Endodermal cell (in vitro differentiated cells): ENCODE results near the gene CCDC70. TPM values are rescaled to one million over a fixed set of nuclear protein-coding genes. Genes with fewer than 3 reads are reported as not detected.

Experiments used
- DNase-seq: peaks from one replicate; pipeline ENCODE4 v3.0.0-alpha.2; 2017
- H3K27ac ChIP-seq: 2 replicates; pipeline ENCODE4 v1.5.1; 2013; ENCODE audit warnings: mild to moderate bottlenecking, low read depth, low read length, moderate library complexity
- H3K27me3 ChIP-seq: 2 replicates; pipeline ENCODE4 v1.6.1; 2013; ENCODE audit warnings: mild to moderate bottlenecking, low read length, moderate library complexity; ENCODE audit not compliant: insufficient read depth, control insufficient read depth, poor library complexity, severe bottlenecking
- H3K36me3 ChIP-seq: 2 replicates; pipeline ENCODE4 v1.7.0; 2013; ENCODE audit warnings: mild to moderate bottlenecking, low read length, moderate library complexity; ENCODE audit not compliant: control insufficient read depth, insufficient read depth
- H3K4me1 ChIP-seq: one replicate; pipeline ENCODE4 v1.7.0; 2013; ENCODE audit warnings: low read length; ENCODE audit not compliant: control insufficient read depth, insufficient read depth
- H3K4me3 ChIP-seq: 2 replicates; pipeline ENCODE4 v1.5.1; 2013; ENCODE audit warnings: mild to moderate bottlenecking, low read length, moderate library complexity
- H3K9ac ChIP-seq: 2 replicates; pipeline ENCODE4 v1.6.1; 2013; ENCODE audit warnings: mild to moderate bottlenecking, low read length, moderate library complexity; ENCODE audit not compliant: poor library complexity, severe bottlenecking; ENCODE audit errors: extremely low read depth
- H3K9me3 ChIP-seq: 2 replicates; pipeline ENCODE4 v1.6.1; 2013; ENCODE audit warnings: mild to moderate bottlenecking, low read length, moderate library complexity; ENCODE audit not compliant: control insufficient read depth
- H3K27ac Mint-ChIP-seq: 2 replicates; pipeline ENCODE4 v1.8.0; 2020; ENCODE audit warnings: mixed read lengths
- H3K27me3 Mint-ChIP-seq: 2 replicates; pipeline ENCODE4 v1.8.0; 2021; ENCODE audit warnings: mild to moderate bottlenecking, mixed read lengths; ENCODE audit not compliant: insufficient read depth
- H3K36me3 Mint-ChIP-seq: 2 replicates; pipeline ENCODE4 v1.8.0; 2020; ENCODE audit warnings: low read depth, mixed read lengths
- H3K4me1 Mint-ChIP-seq: 2 replicates; pipeline ENCODE4 v1.8.0; 2020; ENCODE audit warnings: mixed read lengths
- H3K4me3 Mint-ChIP-seq: 2 replicates; pipeline ENCODE4 v1.8.0; 2020; ENCODE audit warnings: mild to moderate bottlenecking, moderate library complexity, mixed read lengths
- H3K9me3 Mint-ChIP-seq: 2 replicates; pipeline ENCODE4 v1.8.0; 2020; ENCODE audit warnings: mild to moderate bottlenecking, mixed read lengths
- CTCF ChIP-seq: fragments of 200-600 bp; sonication (generic); conservative IDR thresholded peaks from 2 replicates; pipeline ENCODE4 v1.5.0; 2021; ENCODE audit warnings: antibody characterized with exemption, mild to moderate bottlenecking
- WGBS, 2 experiments: methylation state at CpG; one replicate each; pipeline versions ENCODE4 v1.1.5 to v1.1.7; 2013; ENCODE audit warnings: missing lambda C conversion rate in 2 of 2, mixed read lengths in 1 of 2; ENCODE audit not compliant: insufficient coverage in 1 of 2, insufficient read length in 1 of 2; 5-methylcytosine and 5-hydroxymethylcytosine counted together
- total RNA-seq, 2 donors: library from RNA; stranded (reverse); fragmentation: NEBNext Ultra II Directional in 1 of 2; extraction: Animal tissue kit (Norgen Biotek cat#: 25700) in 1 of 2; gene quantifications; 2 replicates in 1 of 2; 3 replicates in 1 of 2; pipeline ENCODE4 v1.2.1, GENCODE V29; 2021

The CCDC70 gene
- total RNA-seq, 2 donors from 2014 or later, result not detected

DNA sequence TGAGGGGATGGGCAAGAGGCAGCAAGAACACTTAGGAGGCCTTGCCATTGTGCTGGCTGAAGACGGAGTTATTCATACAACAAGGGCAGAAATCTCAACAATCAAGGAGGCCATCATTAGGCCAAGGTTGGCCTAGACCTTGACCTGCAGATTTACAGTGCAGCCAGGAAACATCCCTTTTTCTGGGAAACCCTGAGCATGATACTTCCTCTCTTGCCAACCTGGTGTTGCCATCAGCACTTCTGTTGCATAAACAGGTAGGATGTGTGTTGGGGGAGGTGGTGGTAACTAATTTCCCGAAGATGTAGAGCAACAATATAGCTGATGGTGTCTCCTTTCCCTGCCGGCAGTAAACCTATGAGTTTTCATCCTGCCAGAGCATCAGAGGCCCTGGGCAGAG is 24.8 kb upstream of the CCDC70 start:
- TF ChIP-seq CTCF, result no peak
- Histone ChIP-seq H3K4me1 (peaks cover 11% of the 10 kb centered on the region), H3K27me3 (no peaks in the 10 kb centered on the region), H3K27ac (no peak overlapping the region), H3K36me3 (no peaks in the 10 kb centered on the region), H3K4me3 (no peak overlapping the region), H3K9ac (no peak overlapping the region), H3K9me3 (no peaks in the 10 kb centered on the region)
- whole genome bisulfite sequencing, 2 experiments, result 86 to 100% methylated on average over 1 to 3 of the region's 3 CpGs
- Mint-ChIP-seq H3K9me3 (no peaks in the 10 kb centered on the region), H3K36me3 (no peaks in the 10 kb centered on the region), H3K27me3 (no peaks in the 10 kb centered on the region), H3K4me1 (peaks cover 28% of the 10 kb centered on the region), H3K4me3 (no peak overlapping the region), H3K27ac (no peak overlapping the region)
- no peak for DNase-seq

DNA sequence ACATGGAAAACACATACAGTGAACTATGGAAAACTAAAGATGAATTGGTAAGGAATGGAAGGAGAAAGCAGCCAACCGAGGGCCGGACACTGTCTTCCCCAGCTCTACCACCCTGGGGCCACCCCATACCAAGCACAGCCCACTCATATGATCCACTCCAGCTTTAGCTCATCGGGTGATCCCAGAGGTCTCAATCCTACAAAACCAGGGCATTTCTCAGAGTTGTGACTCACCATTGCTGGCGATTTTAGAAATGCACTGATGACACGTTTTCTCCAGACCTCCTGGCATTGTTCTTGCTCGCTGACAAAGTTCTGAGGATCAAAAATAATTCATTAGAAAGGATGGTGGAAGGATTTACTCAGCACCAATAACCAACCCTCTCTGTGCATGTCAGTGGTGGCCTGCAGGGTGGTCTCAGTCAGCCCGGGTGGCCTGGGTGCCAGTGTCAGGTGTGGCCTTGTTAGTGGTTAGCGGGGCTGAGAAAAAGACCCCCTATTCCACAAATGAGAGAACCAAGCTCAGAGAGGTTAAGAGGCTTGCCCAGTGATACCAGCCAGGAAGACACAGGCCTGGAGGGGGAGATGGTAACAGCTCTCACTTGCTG is 23.4 kb upstream of the CCDC70 start:
- Mint-ChIP-seq H3K36me3 (no peaks in the 10 kb centered on the region), H3K4me1 (peaks cover 30% of the 10 kb centered on the region), H3K4me3 (no peak overlapping the region), H3K27me3 (no peaks in the 10 kb centered on the region), H3K27ac (peak overlapping the region; percentile 13), H3K9me3 (no peaks in the 10 kb centered on the region)
- 96 to 100% methylated on average over 6 to 8 of the region's 8 CpGs for WGBS, 2 experiments
- TF ChIP-seq CTCF, result no peak
- Histone ChIP-seq H3K9ac (no peak overlapping the region), H3K4me1 (peaks cover 11% of the 10 kb centered on the region), H3K4me3 (no peak overlapping the region), H3K27me3 (no peaks in the 10 kb centered on the region), H3K36me3 (no peaks in the 10 kb centered on the region), H3K27ac (no peak overlapping the region), H3K9me3 (no peaks in the 10 kb centered on the region)
- DNase-seq, result no peak

DNA sequence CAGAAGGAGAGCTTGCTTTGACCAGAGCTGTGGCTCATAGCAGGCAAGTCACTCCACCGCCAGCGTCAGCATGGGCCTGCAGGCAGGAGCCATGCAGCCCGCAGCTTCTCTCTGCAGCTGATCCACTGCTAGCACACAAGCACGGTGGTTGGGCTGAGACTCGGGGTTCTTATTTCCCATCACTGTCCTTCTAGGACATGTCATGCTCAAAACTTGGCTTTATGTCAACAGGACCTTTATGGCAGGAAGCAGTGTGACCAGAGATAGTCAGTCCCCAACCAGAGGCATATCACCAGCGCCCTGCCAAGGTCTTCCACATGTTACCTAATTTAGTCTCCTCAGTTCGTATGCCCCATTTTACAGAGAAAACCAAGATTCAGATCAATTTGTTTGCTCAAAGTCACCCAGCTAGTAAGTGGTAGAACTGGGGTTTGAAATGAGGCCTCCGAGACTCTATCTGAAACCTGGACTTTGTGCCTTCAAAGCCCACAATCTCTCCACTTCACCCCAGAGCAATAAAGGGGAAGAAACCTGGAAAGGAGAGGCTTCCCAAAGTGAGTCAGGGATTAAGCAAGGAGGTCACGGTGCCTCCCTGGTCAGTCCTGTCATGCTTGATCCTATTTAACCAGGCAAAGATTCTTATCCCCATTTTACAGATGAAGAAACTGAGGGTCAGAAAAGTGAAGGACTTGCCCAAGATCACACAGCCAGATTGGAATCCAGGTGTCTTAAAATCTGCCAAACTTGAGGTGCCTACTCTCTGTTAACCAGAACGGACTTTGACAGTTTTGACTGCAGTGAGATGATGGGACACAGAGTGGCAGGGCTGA is 21.8 kb upstream of the CCDC70 start:
- Histone ChIP-seq H3K9me3 (no peaks in the 10 kb centered on the region), H3K4me3 (no peak overlapping the region), H3K36me3 (no peaks in the 10 kb centered on the region), H3K9ac (no peak overlapping the region), H3K27ac (no peak overlapping the region), H3K27me3 (no peaks in the 10 kb centered on the region), H3K4me1 (peaks cover 20% of the 10 kb centered on the region)
- Mint-ChIP-seq H3K27me3 (no peaks in the 10 kb centered on the region), H3K36me3 (no peaks in the 10 kb centered on the region), H3K4me1 (peaks cover 44% of the 10 kb centered on the region), H3K9me3 (no peaks in the 10 kb centered on the region), H3K4me3 (no peak overlapping the region), H3K27ac (no peak overlapping the region)
- DNase-seq, result no peak
- no peak for TF ChIP-seq CTCF
- 93 to 96% methylated on average over 5 to 10 of the region's 10 CpGs for WGBS, 2 experiments
